BE2C (cell line): ENCODE data around the gene EYA3.
A peak's percentile ranks its signal among the peaks of the same experiment; 100 is the strongest.

ENCODE experiments used
- DNase-seq: peaks from one replicate; pipeline ENCODE4 v3.0.0-alpha.2; 2020
- H3K27me3 ChIP-seq: fragments of 250-450 bp; sonication (Bioruptor Pico); 2 replicates; pipeline ENCODE4 v1.5.1; 2020; ENCODE audit warnings: mild to moderate bottlenecking
- H3K36me3 ChIP-seq: fragments of 250-450 bp; sonication (Bioruptor Pico); 2 replicates; pipeline ENCODE4 v1.5.1; 2020; ENCODE audit warnings: mild to moderate bottlenecking
- H3K4me1 ChIP-seq: fragments of 250-450 bp; sonication (Bioruptor Pico); 2 replicates; pipeline ENCODE4 v1.5.1; 2020
- H3K4me3 ChIP-seq: 2 replicates; pipeline ENCODE4 v1.5.1; 2011; ENCODE audit warnings: low read depth, low read length
- H3K9me3 ChIP-seq: fragments of 250-450 bp; sonication (Bioruptor Pico); 2 replicates; pipeline ENCODE4 v1.5.1; 2020
- CTCF ChIP-seq: IDR thresholded peaks from 2 replicates; pipeline ENCODE4 v1.5.1; 2012; ENCODE audit warnings: mild to moderate bottlenecking, low read depth, low read length

EYA3 gene

GRCh38 chr1:27979859-27980201 lies 108.6 kb downstream of the EYA3 start:
- H3K36me3 ChIP-seq: no peaks in the 10 kb centered on the region
- no peaks in the 10 kb centered on the region for H3K4me1 ChIP-seq
- no peaks in the 10 kb centered on the region for H3K9me3 ChIP-seq
- H3K4me3 ChIP-seq: no peak overlapping the region
- DNase-seq: no peak
- no peaks in the 10 kb centered on the region for H3K27me3 ChIP-seq
- TF ChIP-seq CTCF: no peak

- Histone ChIP-seq H3K4me1 (no peaks in the 10 kb centered on the region), H3K4me3 (no peak overlapping the region), H3K27me3 (no peaks in the 10 kb centered on the region), H3K36me3 (no peaks in the 10 kb centered on the region), H3K9me3 (no peaks in the 10 kb centered on the region)
- peak; percentile 40 for TF ChIP-seq CTCF
- no peak for DNase-seq
These were observed 109.1 kb downstream of the EYA3 start for GRCh38 chr1:27979151-27979858.

GRCh38 chr1:27974417-27974781 lies 114.0 kb downstream of the EYA3 start:
- Histone ChIP-seq H3K4me1 (0 out of 2 replicates have a peak, but pooled peaks cover 4% of the 10 kb centered on the region), H3K36me3 (no peaks in the 10 kb centered on the region), H3K4me3 (no peak overlapping the region), H3K9me3 (no peaks in the 10 kb centered on the region), H3K27me3 (no peaks in the 10 kb centered on the region)
- no peak for TF ChIP-seq CTCF
- no peak for DNase-seq

GRCh38 chr1:27973771-27974416 lies 114.5 kb downstream of the EYA3 start:
- no peaks in the 10 kb centered on the region for H3K36me3 ChIP-seq

GRCh38 chr1:27972141-27972540 lies 116.3 kb downstream of the EYA3 start:
- H3K9me3 ChIP-seq: no peaks in the 10 kb centered on the region
- H3K36me3 ChIP-seq: no peaks in the 10 kb centered on the region
- no peak for DNase-seq
- H3K4me1 ChIP-seq: 0 out of 2 replicates have a peak, but pooled peaks cover 4% of the 10 kb centered on the region
- no peak for TF ChIP-seq CTCF
- H3K27me3 ChIP-seq: no peaks in the 10 kb centered on the region
- no peak overlapping the region for H3K4me3 ChIP-seq

More at GRCh38 chr1:27973771-27974416, 114.5 kb downstream of the EYA3 start:
- no peaks in the 10 kb centered on the region for H3K27me3 ChIP-seq
- no peaks in the 10 kb centered on the region for H3K9me3 ChIP-seq
- DNase-seq: no peak
- H3K4me1 ChIP-seq: 0 out of 2 replicates have a peak, but pooled peaks cover 4% of the 10 kb centered on the region
- TF ChIP-seq CTCF: no peak
- H3K4me3 ChIP-seq: no peak overlapping the region

- peak; percentile 42 for DNase-seq
- Histone ChIP-seq H3K4me1 (0 out of 2 replicates have a peak, but pooled peaks cover 4% of the 10 kb centered on the region), H3K9me3 (no peaks in the 10 kb centered on the region), H3K4me3 (no peak overlapping the region), H3K27me3 (no peaks in the 10 kb centered on the region), H3K36me3 (no peaks in the 10 kb centered on the region)
- TF ChIP-seq CTCF: no peak
These were observed 116.7 kb downstream of the EYA3 start for GRCh38 chr1:27971674-27972073.
